Neural cell (in vitro differentiated cells): ENCODE results near the gene ABCA8. TPM values are rescaled to one million over a fixed set of nuclear protein-coding genes. Genes with fewer than 3 reads are reported as not detected.

ENCODE experiments used
- H2AFZ ChIP-seq: fragments of 200-600, 300-800 bp; sonication (generic), shearing (Covaris generic); 2 replicates; pipeline ENCODE4 v1.6.0; 2014; ENCODE audit warnings: low read depth, mild to moderate bottlenecking, antibody characterized with exemption, low read length, moderate library complexity
- H3F3A ChIP-seq: fragments of 200-600 bp; shearing (Covaris generic); 2 replicates; pipeline ENCODE4 v1.6.1; 2016; ENCODE audit warnings: mild to moderate bottlenecking, moderate library complexity, mixed read lengths, antibody characterized with exemption, low read length; ENCODE audit not compliant: insufficient read depth, poor library complexity, severe bottlenecking
- H3K27ac ChIP-seq: fragments of 200-600, 300-800 bp; sonication (generic), shearing (Covaris generic); 2 replicates; pipeline ENCODE4 v1.5.1; 2014; ENCODE audit warnings: mild to moderate bottlenecking, low read length, moderate library complexity
- H3K27me3 ChIP-seq: fragments of 300-800, 200-600 bp; sonication (generic), shearing (Covaris generic); 2 replicates; pipeline ENCODE4 v1.6.0; 2014; ENCODE audit warnings: mild to moderate bottlenecking, low read depth, low read length, moderate library complexity; ENCODE audit not compliant: insufficient read depth
- H3K36me3 ChIP-seq: fragments of 300-800, 200-600 bp; sonication (generic), shearing (Covaris generic); 2 replicates; pipeline ENCODE4 v1.5.1; 2014; ENCODE audit warnings: mild to moderate bottlenecking, antibody characterized with exemption, low read length, moderate library complexity; ENCODE audit not compliant: insufficient read depth
- H3K4me2 ChIP-seq: fragments of 300-800, 200-600 bp; sonication (generic), shearing (Covaris generic); 2 replicates; pipeline ENCODE4 v1.6.0; 2014; ENCODE audit warnings: mild to moderate bottlenecking, low read length
- H3K4me3 ChIP-seq: fragments of 300-800, 200-600 bp; sonication (generic), shearing (Covaris generic); 2 replicates; pipeline ENCODE4 v1.5.1; 2014; ENCODE audit warnings: mild to moderate bottlenecking, low read length, moderate library complexity
- H3K79me2 ChIP-seq: fragments of 200-600 bp; shearing (Covaris generic); replicated peaks from 2 replicates; pipeline ENCODE4 v1.6.0; 2014; ENCODE audit warnings: mild to moderate bottlenecking, low read length, moderate library complexity; ENCODE audit not compliant: insufficient read depth
- H3K9ac ChIP-seq: fragments of 300-800, 200-600 bp; sonication (generic), shearing (Covaris generic); 2 replicates; pipeline ENCODE4 v1.6.1; 2016; ENCODE audit warnings: mild to moderate bottlenecking, low read length, mixed read lengths
- H3K9me2 ChIP-seq: fragments of 200-600 bp; shearing (Covaris generic); 2 replicates; pipeline ENCODE4 v1.6.1; 2016; ENCODE audit warnings: mild to moderate bottlenecking, low read length, mixed read lengths; ENCODE audit not compliant: insufficient read depth
- H3K9me3 ChIP-seq: fragments of 200-600, 300-800 bp; sonication (generic), shearing (Covaris generic); 2 replicates; pipeline ENCODE4 v1.6.1; 2016; ENCODE audit warnings: mild to moderate bottlenecking, mixed run types, low read length, moderate library complexity, mixed read lengths
- H4K20me1 ChIP-seq: fragments of 200-600 bp; shearing (Covaris generic); 2 replicates; pipeline ENCODE4 v1.6.1; 2016; ENCODE audit warnings: mild to moderate bottlenecking, mixed run types; ENCODE audit not compliant: insufficient read depth
- CTCF ChIP-seq: fragments of 450-650 bp; IDR thresholded peaks from 2 replicates; pipeline ENCODE4 v1.5.1; 2014; ENCODE audit warnings: antibody characterized with exemption, mild to moderate bottlenecking, moderate library complexity; ENCODE audit not compliant: poor library complexity, severe bottlenecking
- EP300 ChIP-seq: fragments of 450-650 bp; conservative IDR thresholded peaks from 2 replicates; pipeline ENCODE4 v1.6.1; 2014; ENCODE audit warnings: antibody characterized with exemption, mild to moderate bottlenecking, moderate library complexity; ENCODE audit not compliant: poor library complexity, severe bottlenecking
- EZH2 ChIP-seq: fragments of 200-600, 300-800 bp; shearing (Covaris generic), sonication (generic); IDR thresholded peaks from 2 replicates; pipeline ENCODE4 v1.6.1; 2014; ENCODE audit warnings: antibody characterized with exemption, low read length, borderline replicate concordance, mild to moderate bottlenecking; ENCODE audit not compliant: insufficient read depth, poor library complexity, severe bottlenecking
- MXI1 ChIP-seq: fragments of 450-650 bp; conservative IDR thresholded peaks from 2 replicates; pipeline ENCODE4 v1.6.1; 2014; ENCODE audit warnings: antibody characterized with exemption, mild to moderate bottlenecking; ENCODE audit not compliant: poor library complexity, severe bottlenecking
- POLR2AphosphoS5 ChIP-seq: IDR thresholded peaks from 2 replicates; pipeline ENCODE4 v1.6.1; 2012
- RAD21 ChIP-seq: fragments of 450-650 bp; conservative IDR thresholded peaks from 2 replicates; pipeline ENCODE4 v1.6.1; 2014; ENCODE audit warnings: antibody characterized with exemption, mild to moderate bottlenecking, moderate library complexity
- REST ChIP-seq: IDR thresholded peaks from 2 replicates; pipeline ENCODE4 v1.6.1; 2012; ENCODE audit warnings: borderline replicate concordance
- SMC3 ChIP-seq: fragments of 450-650 bp; conservative IDR thresholded peaks from 2 replicates; pipeline ENCODE4 v1.6.1; 2014; ENCODE audit warnings: antibody characterized with exemption, mild to moderate bottlenecking, moderate library complexity; ENCODE audit not compliant: poor library complexity
- TAF1 ChIP-seq: IDR thresholded peaks from 2 replicates; pipeline ENCODE4 v1.6.1; 2012; ENCODE audit warnings: low read depth
- polyA plus RNA-seq: library from polyadenylated mRNA; depleted of rRNA; stranded (reverse); fragments of >200 nt; gene quantifications from 2 replicates; pipeline ENCODE4 v1.2.3, GENCODE V29; 2014

The ABCA8 gene
- polyA plus RNA-seq, 1 donor from 2014 or later = not detected

- no peaks in the 10 kb centered on the region for H4K20me1 ChIP-seq
- H3K9me3 ChIP-seq = no peaks in the 10 kb centered on the region
- no peak overlapping the region for H2AFZ ChIP-seq
- no peak overlapping the region for H3K4me3 ChIP-seq
- H3K9me2 ChIP-seq = no peaks in the 10 kb centered on the region
- H3K36me3 ChIP-seq = no peaks in the 10 kb centered on the region
- H3K79me2 ChIP-seq = no peaks in the 10 kb centered on the region
- no peak overlapping the region for H3K9ac ChIP-seq
- no peak overlapping the region for H3K27ac ChIP-seq
- H3K27me3 ChIP-seq = no peaks in the 10 kb centered on the region
- H3K4me2 ChIP-seq = no peak overlapping the region
- no peak for TF ChIP-seq RAD21
- no peak for TF ChIP-seq MXI1
- TF ChIP-seq POLR2AphosphoS5 = no peak
- no peak for TF ChIP-seq EP300
- TF ChIP-seq TAF1 = no peak
- TF ChIP-seq CTCF = no peak
- no peak for TF ChIP-seq REST
- no peak for TF ChIP-seq SMC3
- TF ChIP-seq EZH2 = no peak
- no peaks in the 10 kb centered on the region for H3F3A ChIP-seq
Measured at GRCh38 chr17:68886401-68886800, 68.8 kb downstream of the ABCA8 start.

- no peak overlapping the region for H2AFZ ChIP-seq
- no peak overlapping the region for H3K27ac ChIP-seq
- H3F3A ChIP-seq = no peaks in the 10 kb centered on the region
- TF ChIP-seq EP300 = no peak
- no peak for TF ChIP-seq REST
- TF ChIP-seq TAF1 = no peak
- no peak for TF ChIP-seq EZH2
- TF ChIP-seq POLR2AphosphoS5 = no peak
- TF ChIP-seq RAD21 = no peak
- no peak for TF ChIP-seq SMC3
- TF ChIP-seq MXI1 = no peak
- no peak for TF ChIP-seq CTCF
- no peaks in the 10 kb centered on the region for H3K27me3 ChIP-seq
- no peak overlapping the region for H3K4me2 ChIP-seq
- H4K20me1 ChIP-seq = no peaks in the 10 kb centered on the region
- H3K36me3 ChIP-seq = no peaks in the 10 kb centered on the region
- H3K9me3 ChIP-seq = no peaks in the 10 kb centered on the region
- H3K9me2 ChIP-seq = no peaks in the 10 kb centered on the region
- H3K79me2 ChIP-seq = no peaks in the 10 kb centered on the region
- no peak overlapping the region for H3K9ac ChIP-seq
- H3K4me3 ChIP-seq = no peak overlapping the region
Measured at GRCh38 chr17:68884888-68885287, 70.3 kb downstream of the ABCA8 start.
